SK-N-MC (cell line): ENCODE data around the gene SAPCD2.

Experiments used
- EZH2 ChIP-seq: fragments of 200-600 bp; sonication (generic); IDR thresholded peaks from one replicate; pipeline ENCODE4 v1.6.1; 2017; ENCODE audit warnings: antibody characterized with exemption
- POLR2AphosphoS5 ChIP-seq: IDR thresholded peaks from 2 replicates; pipeline ENCODE4 v1.6.1; 2012; ENCODE audit warnings: mild to moderate bottlenecking, low read depth, low read length, borderline replicate concordance

DNA sequence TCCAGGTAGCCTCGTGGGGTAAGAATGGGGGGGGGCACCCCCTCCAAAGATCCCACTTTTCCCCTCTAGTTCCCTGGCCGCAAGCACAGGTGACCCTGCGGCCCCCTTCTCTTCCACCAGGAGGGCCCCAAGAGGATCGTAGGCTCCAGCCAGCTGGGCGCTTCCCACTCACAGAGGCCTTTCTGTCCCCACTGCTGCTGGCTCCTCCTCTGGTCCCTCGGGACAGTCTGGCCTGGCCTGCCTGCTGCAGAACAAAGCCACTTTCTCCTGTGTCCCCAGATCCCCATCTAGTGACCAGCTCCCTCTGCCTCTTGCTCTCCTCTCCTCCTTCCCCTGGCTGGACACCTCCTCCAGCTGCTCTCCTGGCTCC, 534 bp upstream of the SAPCD2 start:
- no peak for TF ChIP-seq POLR2AphosphoS5
- TF ChIP-seq EZH2 = no peak
